Dendritic cell treated with granulocyte-macrophage colony-stimulating factor and Interleukin-4, amounts not matched to agents 40 ng/mL and 50 ng/mL, for 4 days (primary cell): Measurements from ENCODE around the gene TESMIN.

Experiments
- H3K27ac Mint-ChIP-seq: one replicate; pipeline ENCODE4 v1.8.0; 2022; ENCODE audit warnings: mild to moderate bottlenecking, mixed read lengths
- H3K27me3 Mint-ChIP-seq: one replicate; pipeline ENCODE4 v1.8.0; 2022; ENCODE audit warnings: mild to moderate bottlenecking, mixed read lengths
- H3K36me3 Mint-ChIP-seq: one replicate; pipeline ENCODE4 v1.8.0; 2022; ENCODE audit warnings: low read depth, mixed read lengths
- H3K4me1 Mint-ChIP-seq: one replicate; pipeline ENCODE4 v1.8.0; 2022; ENCODE audit warnings: low read depth, mixed read lengths
- H3K4me3 Mint-ChIP-seq: one replicate; pipeline ENCODE4 v1.8.0; 2022; ENCODE audit warnings: mild to moderate bottlenecking, moderate library complexity, mixed read lengths
- H3K9me3 Mint-ChIP-seq: one replicate; pipeline ENCODE4 v1.8.0; 2022; ENCODE audit warnings: mixed read lengths
- intact Hi-C: fragments of 100-400 bp; cut with micrococcal nuclease; formaldehyde crosslinking; loops from one replicate; pipeline ENCODE4 v1.15.0; 2022

TESMIN gene, protein sequence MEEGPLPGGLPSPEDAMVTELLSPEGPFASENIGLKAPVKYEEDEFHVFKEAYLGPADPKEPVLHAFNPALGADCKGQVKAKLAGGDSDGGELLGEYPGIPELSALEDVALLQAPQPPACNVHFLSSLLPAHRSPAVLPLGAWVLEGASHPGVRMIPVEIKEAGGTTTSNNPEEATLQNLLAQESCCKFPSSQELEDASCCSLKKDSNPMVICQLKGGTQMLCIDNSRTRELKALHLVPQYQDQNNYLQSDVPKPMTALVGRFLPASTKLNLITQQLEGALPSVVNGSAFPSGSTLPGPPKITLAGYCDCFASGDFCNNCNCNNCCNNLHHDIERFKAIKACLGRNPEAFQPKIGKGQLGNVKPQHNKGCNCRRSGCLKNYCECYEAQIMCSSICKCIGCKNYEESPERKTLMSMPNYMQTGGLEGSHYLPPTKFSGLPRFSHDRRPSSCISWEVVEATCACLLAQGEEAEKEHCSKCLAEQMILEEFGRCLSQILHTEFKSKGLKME

DNA sequence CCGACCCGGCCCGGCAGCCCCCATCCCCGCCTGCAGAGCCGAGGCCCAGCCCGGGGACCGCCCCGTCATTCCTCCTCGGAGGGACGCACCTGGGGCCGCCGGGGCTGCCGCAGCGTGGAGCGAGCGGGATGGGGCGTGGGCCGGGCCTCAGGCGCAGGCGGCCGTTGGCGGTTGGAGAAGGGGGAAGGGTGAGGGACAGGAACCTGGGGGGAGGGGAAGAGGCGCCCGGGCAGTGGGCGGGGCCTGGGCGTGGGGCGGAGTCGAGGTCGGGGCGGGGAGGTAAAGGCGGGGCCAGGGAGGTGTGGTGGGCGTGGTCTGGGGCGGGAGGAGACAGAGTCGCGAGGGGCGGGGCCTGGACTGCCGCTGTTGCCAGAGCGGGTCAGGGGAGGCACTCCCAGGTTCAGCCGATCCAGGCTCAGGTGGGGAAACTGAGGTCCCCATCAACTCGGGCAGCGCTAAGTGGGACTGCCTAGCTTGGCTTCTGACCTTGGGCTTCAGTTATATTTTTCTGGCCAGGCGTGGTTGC lies at the start of gene TESMIN:
Gene TESMIN (minus strand): TSS at position 190 of the 526 bp plus-strand sequence. CDS start 860 bp downstream, outside the sequence.
- Mint-ChIP-seq H3K4me1 (peaks cover 4% of the 10 kb centered on the region), H3K36me3 (peaks cover 25% of the 10 kb centered on the region), H3K4me3 (peak within 1 kb of the TSS; percentile 72), H3K9me3 (peaks cover 11% of the 10 kb centered on the region), H3K27me3 (peaks cover 6% of the 10 kb centered on the region), H3K27ac (peak within 1 kb of the TSS; percentile 43)
- intact Hi-C loops, result no loop called here

DNA sequence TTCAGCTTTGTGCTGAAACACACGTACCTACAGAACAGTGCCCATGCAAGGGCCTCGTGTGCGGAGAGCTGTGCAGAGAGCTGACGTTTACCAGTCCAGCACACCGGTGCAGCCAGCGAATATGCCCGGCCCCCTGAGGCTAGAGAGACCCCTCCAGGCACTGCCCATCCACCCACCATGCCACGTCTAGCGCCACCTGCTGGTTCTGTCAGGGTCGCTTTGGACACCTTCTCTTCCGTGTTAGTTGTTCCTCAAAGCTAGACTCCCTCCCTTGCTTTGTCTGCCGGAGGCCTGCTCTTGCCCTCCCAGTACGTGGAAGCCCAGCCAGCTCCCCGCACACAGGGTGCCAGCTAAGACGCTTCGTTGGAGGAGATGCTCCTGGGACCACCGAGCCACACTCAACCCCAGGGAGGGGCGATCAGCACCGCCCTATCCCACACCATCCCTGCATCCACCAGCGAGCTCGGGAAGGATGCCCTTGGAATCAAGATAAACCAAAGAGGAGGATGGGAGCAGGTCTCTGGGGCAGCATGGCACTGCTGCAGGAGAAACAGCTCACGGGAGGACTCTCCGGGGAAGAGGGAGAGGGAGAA lies 47.0 kb upstream of the TESMIN start:
- Mint-ChIP-seq H3K27ac (no peak overlapping the region), H3K9me3 (no peaks in the 10 kb centered on the region), H3K4me1 (peaks cover 8% of the 10 kb centered on the region), H3K4me3 (no peak overlapping the region), H3K27me3 (no peaks in the 10 kb centered on the region), H3K36me3 (peaks cover 98% of the 10 kb centered on the region)
- intact Hi-C loops, result no loop called here

DNA sequence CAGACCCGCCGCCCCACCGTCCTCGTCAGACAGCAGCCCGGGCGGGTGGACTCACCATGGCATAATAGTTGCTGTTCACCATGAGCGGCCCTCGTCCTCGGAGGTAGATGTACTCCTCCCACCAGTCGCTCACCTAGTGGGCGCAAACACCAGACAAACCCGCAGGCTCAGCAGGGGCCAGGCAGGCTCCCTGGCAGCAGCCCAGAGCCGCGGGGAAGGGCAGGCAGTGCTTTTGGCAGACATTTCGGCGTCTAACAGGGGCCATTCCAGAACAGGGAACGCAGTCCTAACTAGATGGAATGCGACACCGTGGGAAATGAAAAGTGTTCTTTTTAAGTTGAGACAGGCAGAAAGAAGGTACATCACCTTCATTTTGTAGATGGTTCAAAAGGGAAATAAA lies 45.5 kb upstream of the TESMIN start:
- intact Hi-C loops, result no loop called here
- Mint-ChIP-seq H3K36me3 (peaks cover 98% of the 10 kb centered on the region), H3K9me3 (no peaks in the 10 kb centered on the region), H3K4me1 (peaks cover 12% of the 10 kb centered on the region), H3K27ac (no peak overlapping the region), H3K4me3 (no peak overlapping the region), H3K27me3 (no peaks in the 10 kb centered on the region)

DNA sequence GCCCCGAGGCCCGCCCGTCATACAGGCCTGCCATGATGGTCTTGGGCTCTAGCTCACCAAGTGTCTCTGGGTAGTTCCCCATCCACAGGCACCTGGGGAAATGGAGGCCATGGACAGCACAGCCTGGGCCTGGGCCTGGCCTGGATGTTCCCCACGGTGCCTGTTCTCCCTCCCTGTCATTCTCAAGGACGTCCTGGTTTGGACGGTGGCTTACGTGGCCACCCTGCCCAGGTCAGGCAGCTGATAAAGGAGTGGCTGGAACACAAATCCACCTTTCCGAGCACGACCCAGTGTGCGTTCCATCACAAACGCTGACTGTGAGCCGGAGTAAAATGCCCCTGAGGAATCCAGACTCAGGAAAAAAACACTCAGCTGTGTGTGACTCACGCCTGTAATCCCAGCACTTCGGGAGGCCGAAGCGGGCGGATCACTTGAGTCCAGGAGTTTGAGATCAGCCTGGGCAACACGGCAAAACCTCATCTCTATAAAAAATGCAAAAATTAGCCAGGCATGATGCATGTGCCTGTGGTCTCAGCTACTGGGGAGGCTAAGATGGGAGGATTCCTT lies 41.2 kb upstream of the TESMIN start:
- intact Hi-C loops, result loop anchor here (5.0 kb wide), 1 partner anchor 35 kb away; no protein-coding TSS in a partner anchor
- Mint-ChIP-seq H3K4me3 (no peak overlapping the region), H3K4me1 (peaks cover 12% of the 10 kb centered on the region), H3K36me3 (peaks cover 100% of the 10 kb centered on the region), H3K27ac (peak overlapping the region; percentile 61), H3K9me3 (no peaks in the 10 kb centered on the region), H3K27me3 (no peaks in the 10 kb centered on the region)

DNA sequence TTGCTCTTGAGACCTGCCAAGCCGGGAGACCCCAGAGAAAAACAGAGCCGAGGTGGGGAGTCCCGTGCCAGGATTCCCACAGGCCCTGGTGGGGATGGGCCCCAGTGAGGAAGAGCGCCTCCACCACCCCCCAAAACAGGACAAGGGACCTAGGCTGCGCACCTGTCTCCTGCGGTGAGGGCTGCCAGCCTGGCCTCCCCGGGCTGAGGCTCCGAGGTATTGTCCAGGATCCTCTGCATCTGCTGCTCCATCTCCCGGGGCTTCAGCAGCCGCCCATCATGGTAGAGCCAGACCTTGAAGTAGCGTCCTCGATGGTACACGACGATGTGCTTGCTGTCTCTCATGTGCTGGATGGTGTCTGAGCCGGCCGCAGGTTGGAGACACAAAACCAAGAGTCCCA lies 33.3 kb upstream of the TESMIN start:
- peaks cover 98% of the 10 kb centered on the region for H3K36me3 Mint-ChIP-seq
- intact Hi-C loops, result no loop called here

DNA sequence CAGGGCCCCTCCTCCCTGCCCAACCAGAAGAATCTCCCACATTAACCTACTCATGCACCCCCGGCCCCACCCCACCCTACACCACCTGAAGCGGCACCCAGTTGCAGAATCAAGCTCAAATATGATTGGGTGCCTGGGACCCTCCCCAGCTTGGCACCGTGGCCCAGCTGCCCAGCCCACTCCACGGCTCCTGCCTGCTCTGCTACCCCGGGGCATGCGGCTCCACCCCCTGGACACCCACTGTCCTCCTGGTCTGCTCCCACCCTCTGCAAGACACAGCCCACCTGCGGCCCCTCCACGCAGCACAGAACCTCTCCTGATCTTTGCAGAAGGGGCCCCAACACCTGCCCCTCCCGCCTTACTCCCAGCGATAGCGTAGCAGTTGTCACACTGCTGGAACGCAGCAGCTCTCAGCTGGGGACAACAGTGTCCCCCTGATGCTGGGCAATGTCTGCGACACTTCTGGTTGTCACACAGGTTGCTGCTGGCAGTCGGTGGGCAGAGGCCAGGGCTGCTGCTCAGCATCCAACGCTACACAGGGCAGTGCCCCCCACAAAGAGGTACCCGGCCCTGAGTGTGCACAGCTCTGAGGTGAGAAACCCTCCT lies 32.0 kb upstream of the TESMIN start:
- no peaks in the 10 kb centered on the region for H3K27me3 Mint-ChIP-seq
- H3K27ac Mint-ChIP-seq, result no peak overlapping the region
- intact Hi-C loops, result no loop called here
- peaks cover 97% of the 10 kb centered on the region for H3K36me3 Mint-ChIP-seq
- no peaks in the 10 kb centered on the region for H3K9me3 Mint-ChIP-seq
- no peak overlapping the region for H3K4me3 Mint-ChIP-seq
- H3K4me1 Mint-ChIP-seq, result no peaks in the 10 kb centered on the region

More for the DNA sequence above, 33.3 kb upstream of the TESMIN start:
- no peaks in the 10 kb centered on the region for H3K27me3 Mint-ChIP-seq
- H3K9me3 Mint-ChIP-seq, result no peaks in the 10 kb centered on the region
- no peak overlapping the region for H3K27ac Mint-ChIP-seq
- no peak overlapping the region for H3K4me3 Mint-ChIP-seq
- H3K4me1 Mint-ChIP-seq, result no peaks in the 10 kb centered on the region

DNA sequence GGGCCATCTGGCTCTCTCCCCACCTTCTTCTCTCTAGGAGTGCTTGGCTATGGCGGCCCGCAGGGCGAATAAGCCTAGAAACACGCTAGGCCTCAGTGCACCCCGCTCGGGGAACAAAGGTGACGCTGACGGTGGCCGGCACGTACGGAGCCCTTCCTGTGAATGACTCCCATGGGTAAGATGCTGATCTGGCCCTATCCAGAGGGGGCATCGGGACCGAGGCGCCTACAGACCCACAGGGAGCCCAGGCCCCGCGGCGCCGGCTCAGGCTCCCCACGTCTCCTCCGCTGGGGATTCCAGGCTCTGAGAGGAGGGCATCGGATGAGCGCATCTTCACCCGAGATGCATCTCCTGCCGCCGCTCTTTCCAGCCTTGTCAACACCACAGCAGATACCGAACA lies 31.4 kb upstream of the TESMIN start:
- H3K27me3 Mint-ChIP-seq, result no peaks in the 10 kb centered on the region

DNA sequence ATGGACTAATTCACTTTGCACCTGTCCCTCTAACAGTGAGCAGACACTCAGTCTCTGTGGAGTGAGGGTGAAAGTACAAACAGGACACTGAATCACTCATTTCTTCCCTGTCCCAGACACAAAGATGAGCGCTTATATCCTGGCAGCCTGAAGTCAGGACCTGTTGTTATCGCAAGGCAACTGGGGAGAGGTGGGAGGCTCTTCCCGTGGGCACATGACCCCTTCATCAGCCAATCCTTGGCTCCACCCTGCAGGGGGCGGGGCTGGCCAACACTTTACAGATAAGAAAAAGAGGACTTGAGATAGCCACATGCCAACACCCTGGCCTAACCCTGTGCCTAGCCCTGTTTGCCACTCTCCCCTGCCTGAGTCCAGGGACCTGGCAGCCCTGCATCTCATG lies 29.5 kb upstream of the TESMIN start:
- Mint-ChIP-seq H3K9me3 (no peaks in the 10 kb centered on the region), H3K27ac (no peak overlapping the region), H3K4me1 (no peaks in the 10 kb centered on the region), H3K4me3 (no peak overlapping the region), H3K36me3 (peaks cover 99% of the 10 kb centered on the region), H3K27me3 (no peaks in the 10 kb centered on the region)
- intact Hi-C loops, result no loop called here

More for the DNA sequence above, 31.4 kb upstream of the TESMIN start:
- Mint-ChIP-seq H3K9me3 (no peaks in the 10 kb centered on the region), H3K4me1 (no peaks in the 10 kb centered on the region), H3K4me3 (no peak overlapping the region), H3K36me3 (peaks cover 97% of the 10 kb centered on the region), H3K27ac (no peak overlapping the region)
- intact Hi-C loops, result no loop called here

DNA sequence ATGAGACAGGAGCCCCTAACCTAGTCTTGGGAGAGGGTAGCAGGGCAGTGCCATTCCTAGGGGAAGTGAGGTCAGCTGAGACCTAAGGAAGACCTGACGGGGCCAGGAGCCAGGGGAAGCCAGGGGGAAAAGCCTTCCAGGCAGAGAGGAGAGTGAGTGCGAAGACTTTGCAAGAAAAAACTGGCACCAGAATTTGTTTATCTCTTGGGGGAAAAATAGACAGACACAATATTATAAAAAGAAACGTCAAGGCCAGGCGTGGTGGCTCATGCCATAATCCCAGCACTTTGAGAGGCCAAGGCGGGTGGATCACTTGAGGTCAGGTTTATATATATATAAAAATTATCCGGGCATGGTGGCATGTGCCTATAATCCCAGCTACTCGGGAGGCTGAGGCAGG lies 26.9 kb upstream of the TESMIN start:
- intact Hi-C loops, result no loop called here
- Mint-ChIP-seq H3K9me3 (no peaks in the 10 kb centered on the region), H3K4me1 (no peaks in the 10 kb centered on the region), H3K36me3 (peaks cover 99% of the 10 kb centered on the region), H3K4me3 (no peak overlapping the region), H3K27ac (no peak overlapping the region), H3K27me3 (no peaks in the 10 kb centered on the region)

DNA sequence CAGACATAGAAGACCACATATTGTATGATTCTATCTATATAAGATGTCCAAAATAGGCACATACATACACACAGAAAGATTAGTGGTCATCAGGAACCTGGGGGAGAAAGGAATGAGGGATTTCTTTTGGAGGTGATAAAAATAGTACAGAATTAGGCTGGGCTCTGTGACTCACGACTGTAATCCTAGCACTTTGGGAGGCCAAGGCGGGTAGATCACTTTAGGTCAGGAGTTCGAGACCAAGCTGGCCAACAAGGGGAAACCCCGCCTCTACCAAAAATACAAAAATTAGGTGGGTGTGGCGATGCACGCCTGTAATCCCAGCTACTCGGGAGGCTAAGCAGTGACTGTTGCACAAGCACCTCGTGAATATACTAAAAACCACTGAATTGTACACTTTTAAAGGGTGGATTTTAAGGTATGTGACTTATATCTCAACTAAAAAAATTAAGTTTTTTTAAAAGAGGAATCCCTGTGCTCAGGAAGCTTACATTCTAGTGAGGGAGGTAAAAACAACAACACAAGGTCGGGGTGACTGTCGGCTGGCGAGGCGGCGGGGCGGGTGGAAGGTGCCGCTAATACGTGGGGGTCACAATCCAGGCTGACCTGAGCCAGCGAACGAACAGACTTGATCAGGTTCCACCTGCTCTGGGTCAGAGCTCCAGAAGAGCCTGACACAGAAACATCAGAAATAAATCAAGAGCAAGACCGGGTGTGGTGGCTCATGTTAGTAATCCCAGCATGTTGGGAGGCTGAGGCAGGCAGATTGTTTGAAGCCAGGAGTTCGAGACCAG lies 25.3 kb upstream of the TESMIN start:
- Mint-ChIP-seq H3K4me1 (no peaks in the 10 kb centered on the region), H3K36me3 (peaks cover 99% of the 10 kb centered on the region), H3K27ac (no peak overlapping the region), H3K9me3 (no peaks in the 10 kb centered on the region), H3K27me3 (no peaks in the 10 kb centered on the region), H3K4me3 (no peak overlapping the region)
- intact Hi-C loops, result no loop called here

DNA sequence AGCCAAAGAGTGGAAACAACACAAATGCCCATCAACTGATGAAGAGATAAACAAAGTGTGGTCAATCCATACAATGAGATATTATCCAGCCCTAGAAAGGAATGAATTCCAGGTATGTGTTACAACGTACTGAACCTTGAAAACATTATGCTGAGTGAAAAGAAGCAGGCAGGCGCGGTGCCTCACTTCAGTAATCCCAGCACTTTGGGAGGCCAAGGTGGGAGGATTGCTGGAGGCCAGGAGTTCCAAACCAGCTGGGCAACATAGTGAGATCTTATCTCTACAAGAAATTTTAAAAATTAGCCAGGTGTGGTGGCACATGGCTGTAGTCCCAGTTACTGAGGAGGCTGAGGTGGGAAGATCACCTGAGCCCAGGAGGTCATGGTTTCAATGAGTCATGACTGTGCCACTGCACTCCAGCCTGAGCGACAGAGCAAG lies 24.6 kb upstream of the TESMIN start:
- no peaks in the 10 kb centered on the region for H3K27me3 Mint-ChIP-seq
- no peaks in the 10 kb centered on the region for H3K4me1 Mint-ChIP-seq
- no peak overlapping the region for H3K4me3 Mint-ChIP-seq
- peaks cover 99% of the 10 kb centered on the region for H3K36me3 Mint-ChIP-seq
- no peak overlapping the region for H3K27ac Mint-ChIP-seq
- H3K9me3 Mint-ChIP-seq, result no peaks in the 10 kb centered on the region
- intact Hi-C loops, result no loop called here

DNA sequence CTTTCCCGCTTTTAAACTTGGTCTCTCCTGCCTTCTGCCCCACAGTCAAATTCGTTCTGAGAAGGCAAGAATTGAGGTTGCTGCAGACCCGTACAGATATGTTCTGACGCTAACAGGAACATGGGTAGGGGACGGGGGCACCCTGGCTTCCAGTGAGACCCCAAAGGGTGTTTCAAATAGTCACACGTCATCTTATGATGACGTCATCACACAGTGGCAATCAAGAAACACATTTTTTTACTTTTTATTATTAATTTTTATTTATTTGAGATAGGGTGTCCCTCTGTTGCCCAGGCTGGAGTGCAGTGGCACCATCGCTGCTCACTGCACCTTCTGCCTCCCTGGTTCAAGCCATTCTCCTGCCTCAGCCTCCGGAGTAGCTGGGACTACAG lies 22.9 kb upstream of the TESMIN start:
- Mint-ChIP-seq H3K4me1 (no peaks in the 10 kb centered on the region), H3K9me3 (no peaks in the 10 kb centered on the region), H3K27me3 (no peaks in the 10 kb centered on the region), H3K27ac (no peak overlapping the region), H3K36me3 (peaks cover 99% of the 10 kb centered on the region), H3K4me3 (no peak overlapping the region)
- intact Hi-C loops, result no loop called here

DNA sequence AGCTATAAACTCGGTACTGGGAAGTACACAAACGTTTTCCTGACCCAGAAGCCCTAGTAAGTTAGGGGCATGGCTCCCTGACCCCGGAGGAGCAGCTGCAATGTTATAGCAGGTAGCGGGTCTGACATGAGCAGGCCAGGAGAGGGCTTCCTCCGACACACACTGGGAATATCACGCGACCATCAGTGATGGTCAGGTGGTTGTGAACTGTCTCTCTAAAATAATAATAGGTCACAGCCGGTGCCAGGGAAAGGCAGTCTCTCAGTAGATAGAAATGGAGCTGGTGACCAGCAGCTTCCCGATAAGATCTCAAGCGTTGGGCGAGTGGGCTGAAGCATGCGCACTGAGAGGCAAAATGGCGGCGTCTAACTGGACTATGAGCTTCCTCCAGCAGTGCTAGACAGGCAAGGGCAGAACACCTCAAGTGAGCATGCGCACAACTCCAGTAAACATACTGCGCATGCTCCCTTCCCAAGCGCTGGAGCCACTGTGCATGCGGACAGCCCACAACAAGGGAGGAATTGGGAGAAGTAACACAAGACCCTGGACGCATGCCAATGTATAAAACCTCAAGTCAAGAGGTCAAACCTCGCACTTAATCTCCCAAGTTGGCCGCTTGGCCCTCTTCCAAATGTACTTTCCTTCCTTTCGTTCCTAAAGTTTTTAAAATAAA lies 22.3 kb upstream of the TESMIN start:
- H3K36me3 Mint-ChIP-seq, result peaks cover 99% of the 10 kb centered on the region

More for the DNA sequence above, 22.3 kb upstream of the TESMIN start:
- Mint-ChIP-seq H3K27ac (no peak overlapping the region), H3K4me3 (no peak overlapping the region), H3K4me1 (no peaks in the 10 kb centered on the region), H3K27me3 (no peaks in the 10 kb centered on the region), H3K9me3 (no peaks in the 10 kb centered on the region)
- intact Hi-C loops, result no loop called here
